GM11168 (cell line): ENCODE measurements around the gene PIP4K2A.
"Not testable (repeated sequence)": the region's sequence is repeated elsewhere in the genome, so short reads cannot be mapped to it uniquely, and the experiment has no call there.

Source experiments
- in situ Hi-C: fragments of 300-500 bp; cut with MboI; formaldehyde crosslinking; loops from one replicate; pipeline ENCODE4 v1.12.0; 2022; ENCODE audit warnings: low sequenced_read_pairs; ENCODE audit not compliant: unreplicated experiment

The PIP4K2A gene

GRCh38 chr10:22539579-22540298, 174.6 kb downstream of the PIP4K2A start:
- in situ Hi-C loops: no loop called here

DNA sequence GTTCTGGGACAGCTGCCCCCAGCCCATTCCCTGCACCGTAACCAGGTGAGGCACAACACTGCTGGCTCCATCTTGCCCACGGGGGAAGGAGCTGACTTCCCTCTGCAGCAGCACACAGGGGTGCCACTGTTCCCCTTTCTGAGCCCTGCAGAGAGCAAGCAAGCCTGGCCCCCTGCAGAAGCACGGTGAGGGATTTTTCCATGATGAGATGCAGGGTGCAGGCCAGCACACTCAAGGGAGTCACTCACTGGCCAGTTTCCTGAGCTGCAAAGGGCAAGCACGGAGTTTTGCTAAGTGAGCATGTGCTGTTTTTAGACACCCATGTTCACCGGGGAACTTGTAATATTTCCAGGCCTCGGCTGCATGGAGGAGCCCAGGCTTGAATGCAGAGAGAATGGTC, 176.6 kb downstream of the PIP4K2A start:
- in situ Hi-C loops: no loop called here

DNA sequence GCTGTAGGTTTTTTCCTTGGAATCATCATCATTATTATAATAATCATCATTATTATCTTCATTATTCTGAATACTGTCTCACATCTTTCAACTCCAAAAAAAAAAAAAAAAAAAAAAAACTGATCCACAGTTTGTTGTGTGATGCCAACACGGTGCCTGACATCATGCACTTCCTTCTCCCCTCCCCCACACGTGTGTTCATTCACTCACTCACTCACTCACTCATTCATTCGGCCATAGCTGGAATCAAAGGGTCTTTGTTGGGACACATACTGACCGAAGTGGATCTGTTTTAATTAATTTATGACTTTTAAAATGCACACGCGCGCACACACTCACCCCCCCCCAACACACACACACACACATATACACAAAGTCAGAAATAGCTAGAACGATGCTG, 177.8 kb downstream of the PIP4K2A start:
- in situ Hi-C loops: no loop called here

- in situ Hi-C loops: no loop called here
Observed at GRCh38 chr10:22534849-22535604, 179.4 kb downstream of the PIP4K2A start.

GRCh38 chr10:22531441-22531840, 182.9 kb downstream of the PIP4K2A start:
- in situ Hi-C loops: no loop called here

DNA sequence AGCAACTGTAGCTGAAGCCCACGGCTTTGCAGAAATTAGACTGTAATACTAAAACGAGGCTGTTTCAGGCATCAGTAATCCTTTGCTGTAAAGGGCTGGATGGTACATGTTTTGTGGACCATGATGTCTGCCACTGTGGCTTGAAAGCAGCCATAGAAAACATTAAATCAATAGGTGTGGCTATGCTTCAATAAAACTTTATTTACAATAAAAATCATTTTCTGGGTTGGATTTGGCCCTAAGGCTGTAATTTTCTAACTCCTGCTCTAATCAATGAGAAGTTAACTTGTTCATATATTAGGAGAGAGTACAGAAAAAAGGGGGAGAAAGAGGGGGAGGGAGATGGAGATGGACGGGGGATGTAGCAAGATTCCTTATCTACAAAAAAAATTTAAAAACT, 183.4 kb downstream of the PIP4K2A start:
- in situ Hi-C loops: no loop called here

DNA sequence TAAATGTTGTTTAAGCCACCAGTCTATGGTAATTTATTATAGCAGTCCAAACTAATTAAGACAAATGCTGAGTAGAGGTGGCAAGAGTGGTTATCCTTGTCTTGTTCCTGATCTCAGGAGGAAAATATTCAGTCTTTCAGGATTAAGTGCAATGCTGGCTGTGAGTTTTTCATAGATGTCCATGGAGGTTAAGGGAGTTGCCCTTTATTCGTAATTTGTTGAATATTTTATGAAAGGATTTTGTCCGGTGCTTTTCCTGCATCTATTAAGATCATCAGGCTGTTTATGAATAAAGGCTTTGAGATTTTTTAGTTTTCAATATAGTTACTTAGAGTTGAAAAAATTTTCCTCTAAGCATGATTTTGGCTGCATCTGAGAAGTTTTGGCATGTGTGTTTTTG, 186.9 kb downstream of the PIP4K2A start:
- in situ Hi-C loops: no loop called here

DNA sequence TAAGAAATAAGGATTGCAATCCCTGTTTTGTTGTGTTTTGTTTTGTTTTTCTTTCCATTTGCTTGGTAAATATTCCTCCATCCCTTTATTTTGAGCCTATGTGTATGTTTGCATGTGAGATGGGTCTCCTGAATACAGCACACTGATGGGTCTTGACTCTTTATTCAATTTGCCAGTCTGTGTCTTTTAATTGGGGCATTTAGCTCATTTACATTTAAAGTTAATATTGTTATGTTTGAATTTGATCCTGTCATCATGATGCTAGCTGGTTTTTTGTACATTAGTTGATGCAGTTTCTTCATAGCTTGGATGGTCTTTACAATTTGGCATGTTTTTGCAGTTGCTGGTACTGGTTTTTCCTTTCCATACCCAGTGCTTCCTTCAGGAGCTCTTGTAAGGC, 190.0 kb downstream of the PIP4K2A start:
- in situ Hi-C loops: not testable (repeated sequence)

- in situ Hi-C loops: not testable (repeated sequence)
Observed at GRCh38 chr10:22520645-22521044, 193.7 kb downstream of the PIP4K2A start.

DNA sequence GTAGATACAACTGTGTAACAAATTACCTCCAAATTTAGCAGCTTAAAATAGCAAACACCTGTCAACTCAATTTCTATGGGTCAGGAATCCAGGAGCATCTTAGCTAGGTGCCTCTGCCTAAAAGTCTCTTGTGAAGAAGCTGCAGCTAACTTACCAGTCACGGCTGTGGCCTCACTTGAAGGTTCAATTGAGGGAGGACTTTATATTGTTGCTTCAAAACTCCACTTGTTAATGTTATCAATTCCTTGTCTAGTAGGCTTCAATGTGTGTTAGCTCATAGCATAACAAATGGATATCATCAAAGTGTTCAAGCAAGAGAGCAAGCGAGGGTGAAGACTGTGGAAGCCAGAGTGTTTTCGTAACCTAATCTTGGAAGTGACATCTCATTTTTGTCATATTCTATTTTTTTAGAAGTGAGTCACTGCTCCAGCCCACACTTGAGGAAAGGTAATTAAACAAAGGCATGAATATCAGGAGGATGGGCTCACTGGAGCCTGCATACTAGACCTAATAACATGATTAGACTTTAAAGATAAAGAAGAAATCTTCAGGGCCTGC, 196.1 kb downstream of the PIP4K2A start:
- in situ Hi-C loops: no loop called here

- in situ Hi-C loops: no loop called here
Observed at GRCh38 chr10:22515009-22515408, 199.4 kb downstream of the PIP4K2A start.

DNA sequence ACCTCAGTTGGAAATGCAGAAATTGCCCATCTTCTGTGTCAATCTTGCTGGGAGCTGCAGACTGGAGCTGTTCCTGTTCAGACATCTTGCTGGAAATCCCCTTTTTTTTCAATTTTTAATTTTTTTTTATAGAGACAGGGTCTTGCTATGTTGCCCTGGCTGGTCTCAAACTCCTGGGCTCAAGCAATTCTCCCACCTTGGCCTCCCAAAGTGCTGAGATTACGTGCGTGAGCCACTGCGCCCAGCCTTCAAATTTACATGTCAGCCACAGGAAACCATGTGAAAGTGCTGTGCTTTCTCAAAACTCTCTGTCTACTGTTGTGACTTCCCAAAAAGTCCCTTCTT, 200.0 kb downstream of the PIP4K2A start:
- in situ Hi-C loops: not testable (repeated sequence)

- in situ Hi-C loops: not testable (repeated sequence)
Observed at GRCh38 chr10:22513483-22514413, 200.6 kb downstream of the PIP4K2A start.

- in situ Hi-C loops: not testable (repeated sequence)
Observed at GRCh38 chr10:22512015-22512414, 202.4 kb downstream of the PIP4K2A start.

GRCh38 chr10:22508214-22508613, 206.2 kb downstream of the PIP4K2A start:
- in situ Hi-C loops: not testable (repeated sequence)

GRCh38 chr10:22505911-22506685, 208.3 kb downstream of the PIP4K2A start:
- in situ Hi-C loops: no loop called here

DNA sequence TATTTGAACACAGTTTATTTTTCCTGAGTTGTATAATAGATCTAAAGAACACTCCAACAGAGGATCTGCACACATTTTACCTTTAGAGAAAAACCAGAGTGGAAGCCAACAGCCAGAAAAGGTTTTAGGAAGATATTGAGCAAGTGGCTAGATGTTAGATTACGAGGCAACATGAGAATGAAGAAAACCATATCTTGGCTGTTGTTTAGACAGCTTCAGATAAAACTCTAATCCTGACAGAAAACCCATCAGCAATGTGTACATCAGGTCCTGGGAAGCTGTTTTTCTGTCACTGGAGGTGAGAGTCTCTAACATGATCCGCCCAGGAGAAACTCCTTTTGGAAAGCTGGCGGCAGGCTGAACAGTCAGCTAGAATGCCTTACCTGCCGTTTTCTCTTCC, 209.6 kb downstream of the PIP4K2A start:
- in situ Hi-C loops: no loop called here

DNA sequence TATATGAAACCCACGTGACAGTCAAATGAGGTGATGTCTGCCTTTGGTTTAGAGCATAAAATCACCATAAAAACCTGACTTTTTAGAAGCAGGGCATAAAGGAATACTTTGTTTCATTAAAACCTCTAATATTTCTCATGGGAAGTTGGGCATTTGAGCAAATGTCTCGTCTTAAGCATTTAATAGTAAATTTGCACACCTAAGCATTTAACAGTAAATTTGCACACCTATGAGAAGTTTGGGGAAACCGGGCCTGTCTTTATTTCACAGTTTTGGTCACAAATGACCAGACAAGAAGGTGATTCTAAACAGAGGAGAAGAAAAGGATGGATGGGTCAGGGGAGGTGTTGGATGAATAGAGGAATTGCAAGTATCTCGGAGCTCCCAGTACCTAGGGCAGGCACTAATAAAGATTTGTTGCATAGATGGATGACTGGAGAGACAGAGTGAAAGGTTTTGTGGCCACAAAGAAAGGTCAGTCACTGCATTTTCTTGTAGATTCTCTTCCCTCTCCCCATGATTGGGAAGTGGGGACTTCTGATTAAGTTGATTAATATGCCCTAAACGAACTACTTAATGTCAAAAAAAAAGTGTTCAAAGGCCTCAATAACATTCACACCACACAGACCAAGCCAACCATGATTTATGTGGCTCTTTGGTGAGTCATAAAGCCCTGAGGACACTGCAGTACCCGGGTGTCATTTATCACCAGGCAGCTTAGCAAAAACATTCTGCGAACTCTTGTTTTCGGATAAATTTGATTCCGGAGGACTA, 210.9 kb downstream of the PIP4K2A start:
- in situ Hi-C loops: no loop called here

- in situ Hi-C loops: no loop called here
Observed at GRCh38 chr10:22501863-22502262, 212.5 kb downstream of the PIP4K2A start.
